Mesangial cell (primary cell): ENCODE results near the gene SLC25A21. TPM values are rescaled to one million over a fixed set of nuclear protein-coding genes. Genes with fewer than 3 reads are reported as not detected.

Experiments used
- total RNA-seq: library from RNA; depleted of rRNA; stranded (reverse); fragments of >200 nt; gene quantifications from 2 replicates; pipeline ENCODE4 v1.2.3, GENCODE V29; 2015

The SLC25A21 gene
- 2.1 and 3.4 TPM in 2 replicates for total RNA-seq

DNA sequence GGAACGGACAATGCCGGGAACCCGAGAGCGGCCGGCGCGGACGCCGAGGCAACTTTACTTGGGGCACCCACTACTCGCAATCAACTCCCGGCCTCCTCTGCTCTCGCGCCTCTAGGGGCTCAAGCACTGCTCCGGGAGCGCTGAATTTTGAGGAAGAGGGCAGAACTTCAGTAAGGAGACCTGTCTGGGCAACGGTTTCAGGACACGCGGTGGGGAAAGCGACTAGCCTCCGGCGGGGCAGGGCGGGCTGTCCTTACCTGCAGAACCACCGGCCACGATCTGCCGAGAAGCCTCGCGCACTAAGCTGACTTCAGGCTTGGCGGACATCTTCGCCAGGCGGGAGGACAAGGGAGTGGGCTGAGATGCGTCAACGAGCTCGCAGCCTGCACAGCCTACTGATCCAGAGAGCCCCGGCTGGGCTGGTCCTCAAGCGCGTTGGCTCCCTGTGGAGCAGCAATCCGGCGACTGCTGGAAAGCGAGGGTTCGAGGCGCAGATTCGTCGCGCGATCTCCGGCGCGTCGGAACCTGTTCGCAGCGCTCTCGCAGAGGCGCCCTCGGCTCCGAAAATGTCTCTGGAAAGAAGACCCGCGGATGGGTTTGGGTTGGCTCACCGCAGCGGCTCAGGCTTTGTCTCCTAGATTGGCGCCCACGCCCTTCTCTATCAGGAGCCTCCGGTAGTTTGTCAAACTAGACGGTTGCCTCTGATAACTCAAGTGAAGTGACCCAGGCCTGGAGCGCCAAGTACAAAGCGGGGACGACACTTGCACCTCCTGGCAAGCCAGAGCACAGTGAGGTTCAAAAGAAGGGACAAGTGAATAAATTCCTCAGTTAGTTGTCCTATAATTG, at the start of gene SLC25A21:
SLC25A21 (minus strand) TSS at position 583 of the 846 bp plus-strand sequence.

DNA sequence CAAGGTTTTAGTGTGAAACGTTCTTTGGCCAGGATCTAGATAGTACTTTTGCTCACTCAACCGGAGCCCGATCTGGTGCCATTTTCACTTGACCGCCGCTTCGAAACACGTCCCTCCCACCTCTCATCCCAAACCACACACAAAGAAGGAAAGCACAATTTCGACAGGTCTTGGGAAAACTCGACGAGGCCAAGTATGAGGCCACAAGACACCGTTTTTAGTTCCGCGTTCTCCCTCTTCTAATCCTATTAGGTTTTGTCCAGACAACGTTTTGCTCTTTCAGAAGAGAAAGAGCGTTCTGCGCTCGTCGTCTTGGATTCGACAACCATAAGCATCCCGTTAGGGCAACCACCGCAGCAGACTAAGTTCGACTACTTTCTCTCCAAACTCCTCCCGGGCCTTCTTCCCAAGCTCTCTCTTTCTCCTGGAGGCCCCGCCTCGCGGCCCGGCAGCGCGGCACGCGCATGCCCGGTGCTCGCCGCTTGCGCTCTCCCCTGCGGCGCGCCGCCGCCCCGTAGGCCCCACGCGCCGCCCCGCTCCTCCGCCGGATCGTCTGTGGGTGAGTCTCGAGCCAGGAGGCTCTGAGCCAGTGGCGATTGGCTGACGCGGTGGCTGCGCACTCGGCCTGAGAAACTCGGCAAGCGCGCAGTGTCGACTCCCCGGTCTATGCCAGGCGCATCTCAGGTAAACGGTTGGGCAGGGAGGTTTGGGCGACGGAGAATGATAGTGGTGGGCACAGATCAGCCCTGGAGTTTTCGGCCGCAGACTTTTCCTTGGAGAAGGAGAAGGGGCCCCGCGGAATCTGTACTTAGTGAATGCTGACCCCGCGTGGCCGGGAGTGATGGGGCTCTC, 25.2 kb upstream of the SLC25A21 start, which contains the start of gene MIPOL1:
MIPOL1 (plus strand) TSS at position 517 of the 852 bp plus-strand sequence. CDS start 49,952 bp downstream, outside the sequence.

DNA sequence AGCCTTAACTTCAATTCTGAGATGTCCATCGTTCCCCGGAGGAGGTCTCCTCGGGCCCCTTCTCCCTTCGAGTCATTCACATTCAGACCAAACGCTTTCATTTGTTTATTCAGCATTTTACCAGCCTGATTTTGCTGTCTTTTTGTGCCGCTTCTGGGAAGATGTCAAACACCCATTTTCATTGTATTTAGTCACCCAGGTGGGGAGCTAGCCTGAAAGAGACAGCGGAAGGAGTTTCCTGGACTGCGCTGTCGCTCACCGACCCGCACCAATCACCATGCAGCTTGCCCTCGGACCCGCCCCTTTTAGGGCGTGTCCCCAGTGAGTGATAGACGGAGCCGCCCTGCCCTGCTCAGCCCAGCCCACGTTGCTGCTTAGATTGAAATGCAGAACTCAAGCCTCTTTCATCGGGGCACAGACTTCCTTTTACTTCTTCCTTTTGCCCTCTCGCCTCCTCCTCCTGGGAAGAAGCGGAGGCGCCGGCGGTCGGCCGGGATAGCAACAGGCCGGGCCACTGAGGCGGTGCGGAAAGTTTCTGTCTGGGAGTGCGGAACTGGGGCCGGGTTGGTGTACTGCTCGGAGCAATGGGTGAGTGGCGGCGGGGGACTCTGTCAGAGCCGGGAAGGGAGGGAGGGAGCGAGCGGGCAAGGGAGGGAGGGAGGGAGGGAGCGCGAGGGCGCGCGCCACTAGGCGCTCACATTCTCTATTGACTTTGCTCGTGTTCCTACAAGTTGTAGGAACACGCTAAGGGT, 510.7 kb downstream of the SLC25A21 start, which contains the start of gene PAX9:
PAX9 (plus strand) TSS at position 355 of the 752 bp plus-strand sequence; CDS start at position 585, 230 bp downstream.

Other genes with a start within 250 kb of the SLC25A21 start
- 2.8 and 2.9 TPM in 2 replicates for gene MIPOL1, start 25.3 kb upstream of the SLC25A21 start, total RNA-seq